AG20443 (cell line): ENCODE data around the gene AXL.
"Not testable (repeated sequence)": the region's sequence is repeated elsewhere in the genome, so short reads cannot be mapped to it uniquely, and the experiment has no call there.

Source experiments
- DNase-seq: peaks from one replicate; pipeline ENCODE4 v3.0.0; 2012; ENCODE audit warnings: low spot score, mixed read lengths

The AXL gene

DNA sequence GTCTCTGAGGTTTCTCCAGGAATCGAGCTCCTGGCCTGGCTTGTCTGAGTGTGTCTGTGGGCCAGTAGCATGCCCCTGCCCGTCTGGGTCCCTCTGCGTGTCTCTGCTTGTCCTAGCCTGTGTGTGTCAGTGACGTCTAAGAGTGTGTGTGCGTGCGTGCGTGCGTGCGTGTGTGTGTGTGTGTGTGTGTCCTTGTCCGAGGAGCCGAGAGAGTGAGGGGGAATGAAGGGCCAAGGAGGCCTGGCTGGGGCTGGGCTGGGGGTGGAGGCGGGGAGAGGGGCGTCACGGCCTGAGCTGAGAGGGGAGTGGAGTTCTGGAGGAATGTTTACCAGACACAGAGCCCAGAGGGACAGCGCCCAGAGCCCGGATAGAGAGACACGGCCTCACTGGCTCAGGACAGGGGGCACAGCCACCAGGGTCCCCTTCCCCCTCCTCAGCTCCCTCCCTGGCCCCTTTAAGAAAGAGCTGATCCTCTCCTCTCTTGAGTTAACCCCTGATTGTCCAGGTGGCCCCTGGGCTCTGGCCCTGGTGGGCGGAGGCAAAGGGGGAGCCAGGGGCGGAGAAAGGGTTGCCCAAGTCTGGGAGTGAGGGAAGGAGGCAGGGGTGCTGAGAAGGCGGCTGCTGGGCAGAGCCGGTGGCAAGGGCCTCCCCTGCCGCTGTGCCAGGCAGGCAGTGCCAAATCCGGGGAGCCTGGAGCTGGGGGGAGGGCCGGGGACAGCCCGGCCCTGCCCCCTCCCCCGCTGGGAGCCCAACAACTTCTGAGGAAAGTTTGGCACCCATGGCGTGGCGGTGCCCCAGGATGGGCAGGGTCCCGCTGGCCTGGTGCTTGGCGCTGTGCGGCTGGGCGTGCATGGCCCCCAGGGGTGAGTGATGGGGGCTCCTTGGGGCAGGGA, at the start of gene AXL:
AXL (plus strand) TSS at position 609 of the 893 bp plus-strand sequence; CDS start at position 779, 170 bp downstream.
- DNase-seq: peak; percentile 87

DNA sequence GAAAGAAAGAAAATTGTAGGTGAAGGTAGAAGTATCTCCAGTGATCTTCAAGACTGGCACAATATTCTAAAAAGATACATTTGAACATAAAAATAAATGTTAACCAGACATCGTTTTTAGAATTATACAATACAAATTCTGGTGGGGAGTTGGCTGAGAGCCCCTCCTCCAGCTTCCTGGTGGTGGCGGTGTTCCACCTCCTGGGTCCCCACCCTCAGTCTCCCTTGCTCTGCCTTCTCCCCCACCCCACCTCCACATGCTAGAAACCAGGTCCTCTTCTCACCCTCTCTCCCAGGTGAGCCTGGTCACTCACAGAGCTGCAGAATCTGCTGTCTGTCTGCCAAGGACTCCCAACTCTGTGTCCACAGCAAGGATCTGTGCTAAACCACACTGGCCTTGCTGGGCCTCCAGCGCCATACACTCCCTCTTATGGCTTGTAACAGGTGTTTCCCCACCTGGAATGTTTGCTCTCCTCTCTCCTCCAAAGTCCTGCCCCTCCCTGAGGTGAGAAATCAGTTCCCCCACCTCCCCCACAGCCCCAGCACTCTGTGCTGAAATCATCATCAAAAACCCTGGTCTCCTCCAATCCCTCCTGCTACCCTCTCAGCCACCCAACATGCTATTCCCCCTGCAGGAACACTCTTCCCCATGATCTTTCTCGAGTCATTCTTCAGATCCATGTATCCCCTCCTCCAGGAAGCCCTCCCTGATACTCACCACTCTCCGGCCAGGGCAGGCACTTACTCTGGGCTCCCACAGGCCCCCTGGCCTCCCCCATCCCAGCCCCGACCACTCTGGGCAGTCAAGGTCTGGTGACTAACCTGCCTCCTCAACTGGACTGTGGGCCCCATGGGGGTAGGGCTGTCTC, 46.5 kb upstream of the AXL start:
- DNase-seq: no peak

DNA sequence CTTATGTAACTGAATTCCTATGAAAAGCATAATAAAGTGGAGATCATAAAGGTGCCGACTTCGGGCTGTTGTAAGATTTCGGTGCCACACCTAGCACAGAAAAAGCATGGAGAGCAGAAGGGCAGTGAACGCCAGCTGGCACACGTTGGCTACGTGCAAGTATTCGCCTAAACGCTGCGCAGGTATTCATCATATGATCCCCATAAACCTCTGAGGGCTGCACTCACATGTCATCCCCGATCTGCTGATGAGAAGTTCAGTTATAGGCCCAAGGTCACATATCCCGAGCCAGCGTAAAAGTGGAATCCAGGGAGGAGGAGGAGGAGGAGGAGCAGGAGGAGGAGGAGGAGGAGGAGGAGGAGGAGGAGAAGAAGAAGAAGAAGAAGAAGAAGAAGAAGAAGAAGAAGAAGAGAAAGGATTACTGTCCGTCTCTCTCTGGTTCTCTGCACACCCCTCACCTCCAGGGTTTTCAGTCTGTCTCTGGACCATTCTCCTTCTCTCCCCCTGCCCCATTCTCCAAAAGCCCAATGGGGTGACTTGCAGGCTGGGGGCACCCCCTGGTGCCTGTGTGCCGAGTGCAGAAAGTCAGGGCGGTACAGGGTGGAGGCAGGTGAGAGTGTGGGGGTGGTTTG, 44.6 kb upstream of the AXL start:
- DNase-seq: no peak

DNA sequence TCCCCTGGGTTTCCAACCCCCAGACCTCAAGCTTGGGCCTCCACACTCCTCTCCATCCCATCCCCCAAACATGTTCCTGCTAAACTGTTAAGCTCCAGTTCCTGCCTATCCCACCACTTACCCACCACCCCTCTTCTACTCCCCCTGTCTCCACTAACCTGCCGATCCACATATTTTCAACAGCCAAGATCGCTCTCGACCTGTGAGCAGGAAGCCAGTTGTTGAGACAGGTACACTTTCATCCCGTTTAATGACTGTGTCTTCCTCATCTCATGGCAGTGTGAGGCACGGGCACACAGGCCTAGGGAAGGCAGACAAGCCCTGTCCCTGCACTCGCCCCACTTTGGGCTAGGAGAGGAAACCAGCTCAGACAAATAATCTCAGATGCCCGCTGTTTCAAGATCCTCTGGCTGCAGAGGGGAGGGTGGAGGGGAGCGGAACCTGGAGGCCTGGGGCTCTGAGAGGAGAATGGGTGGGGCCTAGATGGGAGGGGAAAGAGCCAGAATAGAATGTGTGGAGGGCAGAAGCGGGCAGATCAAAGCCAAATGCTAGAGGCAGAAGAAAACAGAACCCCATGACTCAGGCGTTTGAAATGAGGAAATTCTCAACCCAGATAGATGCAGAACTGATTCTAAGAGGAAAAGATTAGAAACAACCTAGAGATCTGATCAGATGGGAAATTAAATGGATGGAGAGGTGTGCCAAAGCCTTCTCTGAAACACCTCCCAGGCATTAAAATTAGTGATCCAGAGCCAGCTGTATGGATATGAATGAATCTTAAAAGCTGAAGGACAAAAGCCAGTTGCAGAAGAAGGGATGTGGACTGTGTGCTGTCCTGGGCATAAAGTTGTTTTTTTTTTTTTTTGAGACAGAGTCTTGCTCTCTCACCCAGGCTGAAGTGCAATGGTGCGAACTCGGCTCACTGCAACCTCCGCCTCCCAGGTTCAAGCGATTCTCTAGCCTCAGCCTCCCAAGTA, 42.9 kb upstream of the AXL start:
- peak; percentile 90 for DNase-seq

DNA sequence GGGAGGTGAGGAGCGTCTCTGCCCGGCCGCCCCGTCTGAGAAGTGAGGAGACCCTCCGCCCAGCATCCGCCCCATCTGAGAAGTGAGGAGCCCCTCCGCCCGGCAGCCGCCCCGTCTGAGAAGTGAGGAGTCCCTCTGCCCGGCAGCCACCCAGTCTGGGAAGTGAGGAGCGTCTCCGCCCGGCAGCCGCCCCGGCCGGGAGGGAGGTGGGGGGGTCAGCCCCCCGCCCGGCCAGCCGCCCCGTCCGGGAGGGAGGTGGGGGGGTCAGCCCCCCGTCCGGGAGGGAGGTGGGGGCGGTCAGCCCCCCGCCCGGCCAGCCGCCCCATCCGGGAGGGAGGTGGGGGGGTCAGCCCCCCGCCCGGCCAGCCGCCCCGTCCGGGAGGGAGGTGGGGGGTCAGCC, 38.9 kb upstream of the AXL start:
- not testable (repeated sequence) for DNase-seq

DNA sequence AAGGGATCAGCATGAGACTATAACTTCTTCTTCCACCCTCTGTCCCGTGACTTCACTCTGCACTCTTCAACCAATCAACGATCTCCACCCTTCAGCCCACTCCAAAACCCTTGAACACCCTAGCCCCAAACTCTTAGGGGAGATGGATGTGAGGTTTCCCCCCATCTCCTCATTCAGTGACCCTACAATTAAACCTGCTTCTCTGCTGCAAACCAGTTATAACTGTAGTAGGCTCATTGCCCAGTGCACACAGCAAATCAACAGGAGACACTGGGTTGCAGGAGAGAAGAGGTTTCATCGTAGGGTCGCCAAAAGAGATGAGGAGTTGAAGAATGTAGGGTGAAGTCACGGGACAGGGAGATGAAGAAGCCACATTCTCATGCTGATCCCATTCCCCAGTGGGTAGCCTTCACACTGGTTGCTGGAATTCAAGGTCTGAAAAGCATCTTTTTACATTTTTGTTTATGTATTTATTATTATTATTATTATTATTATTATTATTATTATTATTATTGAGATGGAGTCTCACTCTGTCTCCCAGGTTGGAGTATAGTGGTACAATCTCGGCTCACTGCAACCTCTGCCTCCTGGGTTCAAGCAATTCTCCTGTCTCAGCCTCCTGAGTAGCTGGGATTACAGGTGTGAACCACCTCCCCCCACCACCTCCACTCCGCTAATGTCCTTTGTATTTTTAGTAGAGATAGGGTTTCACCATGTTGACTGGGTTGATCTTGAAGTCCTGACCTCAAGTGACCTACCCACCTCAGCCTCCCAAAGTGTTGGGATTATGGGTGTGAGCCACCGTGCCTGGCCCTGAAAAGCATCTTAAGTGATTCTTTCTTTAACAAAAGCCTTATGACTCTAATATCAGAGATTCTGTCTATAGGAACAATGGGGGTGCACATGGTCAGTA, 31.8 kb upstream of the AXL start:
- no peak for DNase-seq

DNA sequence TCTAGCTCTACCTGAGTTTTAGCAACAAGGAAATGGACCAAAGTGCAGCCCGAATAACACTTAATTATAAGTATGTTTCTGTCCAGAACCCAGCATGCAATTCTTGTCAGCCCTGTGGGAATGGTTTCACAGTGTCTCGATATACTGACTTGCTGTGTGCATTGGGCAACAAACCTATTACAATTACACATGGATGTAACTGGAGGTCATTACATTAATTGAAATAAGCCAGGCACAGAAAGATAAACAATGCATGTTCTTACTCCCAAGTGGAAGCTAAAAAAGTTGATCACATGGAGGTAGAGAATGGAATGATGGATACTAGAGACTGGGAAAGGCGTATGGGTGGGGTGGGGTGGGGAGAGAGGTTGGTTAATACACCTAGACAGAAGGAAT, 31.1 kb upstream of the AXL start:
- DNase-seq: no peak

DNA sequence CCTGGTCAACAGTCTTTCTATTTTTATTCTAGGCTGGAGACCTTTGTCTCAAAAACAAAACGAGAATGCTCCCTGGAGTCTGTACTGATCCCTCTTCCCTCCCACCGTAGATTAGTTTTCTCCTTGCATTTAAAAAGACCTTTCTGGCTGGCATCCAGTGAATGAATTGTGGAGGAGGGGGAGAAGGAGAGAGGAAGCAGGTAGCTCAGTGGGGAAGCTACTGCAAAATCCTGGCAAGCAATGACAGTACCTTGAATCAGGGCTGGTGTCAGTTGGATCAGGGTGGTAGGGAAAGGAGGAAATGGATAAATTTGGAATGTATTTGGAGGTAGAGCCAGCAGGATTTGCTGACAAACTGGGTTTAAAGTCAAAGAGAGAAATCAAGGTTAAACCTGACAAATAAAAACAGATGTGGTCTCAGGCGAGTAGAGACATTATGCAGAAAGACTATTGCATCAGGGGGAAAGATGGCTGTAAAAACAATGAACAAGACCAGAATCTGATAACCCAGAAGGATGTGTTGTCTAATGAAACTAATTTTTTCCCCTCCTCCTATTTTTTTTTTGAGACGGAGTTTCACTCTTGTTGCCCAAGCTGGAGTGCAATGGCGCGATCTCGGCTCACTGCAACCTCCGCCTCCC, 29.5 kb upstream of the AXL start:
- DNase-seq: no peak

DNA sequence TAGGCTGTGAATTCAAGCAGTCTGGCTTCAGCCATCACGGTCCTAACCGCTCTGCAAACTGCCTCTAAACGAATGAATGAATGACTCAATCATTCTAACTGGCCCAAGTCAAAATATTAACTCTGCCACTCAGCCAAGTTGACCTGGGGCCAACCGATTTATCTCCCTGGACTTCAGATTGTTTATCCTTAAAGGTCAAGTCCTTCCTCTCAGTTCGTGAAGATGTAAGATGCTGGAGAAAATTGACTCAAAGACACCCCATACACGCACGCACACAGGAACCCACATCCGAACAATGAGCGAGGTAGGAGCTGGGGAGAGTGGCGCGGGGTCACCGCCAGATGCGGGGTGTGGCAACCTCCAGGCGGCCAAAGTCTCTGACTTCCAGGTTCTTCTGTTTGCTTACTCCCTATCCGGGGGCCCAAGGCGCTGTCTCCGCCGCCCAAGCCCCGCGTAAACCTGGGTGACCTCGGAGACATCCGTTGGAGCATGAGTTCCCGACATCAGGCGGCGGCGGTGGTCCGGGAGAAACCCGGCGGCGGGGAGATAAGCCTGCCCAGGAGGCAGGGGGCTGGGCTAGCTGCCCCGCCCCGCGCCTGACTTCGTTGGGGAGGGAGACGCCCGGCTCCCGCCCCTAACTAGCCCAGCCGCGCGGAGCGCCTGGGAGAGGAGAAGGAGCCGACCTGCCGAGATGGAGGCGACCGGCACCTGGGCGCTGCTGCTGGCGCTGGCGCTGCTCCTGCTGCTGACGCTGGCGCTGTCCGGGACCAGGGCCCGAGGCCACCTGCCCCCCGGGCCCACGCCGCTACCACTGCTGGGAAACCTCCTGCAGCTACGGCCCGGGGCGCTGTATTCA, 26.2 kb upstream of the AXL start, which contains the start of gene CYP2S1:
CYP2S1 (plus strand) TSS at position 646 of the 856 bp plus-strand sequence; CDS start at position 692, 46 bp downstream.
- peak; percentile 42 for DNase-seq

DNA sequence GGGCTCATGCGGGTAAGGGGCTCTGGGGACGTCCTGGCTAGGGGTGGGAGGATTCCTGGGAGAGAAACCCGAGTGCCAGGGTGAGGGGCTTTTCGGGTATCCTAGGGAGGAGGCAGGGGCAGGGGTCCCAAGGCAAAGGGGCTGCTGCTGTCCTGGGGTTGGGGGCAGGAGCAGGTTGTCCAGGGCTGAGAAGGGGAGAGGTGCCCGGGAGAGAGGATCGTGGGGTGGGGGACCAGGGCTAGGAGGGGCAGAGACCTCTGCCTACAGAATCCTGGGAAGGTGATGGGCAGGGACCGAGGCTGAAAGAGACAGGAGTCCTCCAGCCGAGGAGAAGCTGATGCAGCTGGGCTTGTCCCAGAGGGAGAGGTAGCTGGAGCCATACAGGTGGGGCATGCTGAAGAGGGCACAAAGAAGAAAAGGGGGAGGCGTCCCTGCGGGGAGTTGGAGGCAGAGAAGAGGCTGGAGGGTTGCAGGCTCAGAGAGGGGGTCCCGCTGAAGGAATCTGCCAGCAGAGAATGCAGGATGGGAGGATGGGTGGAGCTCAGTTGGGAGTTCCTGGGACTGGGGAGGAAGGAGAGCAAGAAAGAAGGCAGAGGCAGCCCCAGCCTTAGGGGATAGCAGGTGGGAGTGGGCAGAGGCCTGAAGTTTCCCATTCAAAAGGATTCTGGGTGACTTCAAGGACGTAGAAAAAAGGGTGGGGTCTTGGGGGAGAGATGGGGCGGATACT, 25.4 kb upstream of the AXL start:
- no peak for DNase-seq

DNA sequence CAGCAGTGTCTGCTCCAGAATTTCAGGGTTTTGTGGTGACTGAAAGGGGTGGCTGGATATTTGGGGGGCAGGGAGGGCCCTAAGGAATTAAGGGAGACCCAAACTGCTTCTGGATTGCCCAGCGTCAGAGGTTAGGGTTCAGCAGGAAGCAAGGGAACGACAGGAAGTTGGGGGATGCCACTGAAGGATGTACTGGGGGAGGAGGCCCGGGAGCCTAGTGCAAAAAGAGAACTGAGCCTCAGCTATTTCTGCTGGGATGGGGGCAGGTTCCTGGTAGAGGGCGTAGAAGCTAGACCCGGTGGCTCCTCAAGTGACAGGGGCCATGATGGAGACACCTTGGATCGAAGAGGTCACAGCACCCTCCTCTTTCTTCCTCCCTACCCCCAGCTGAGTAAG, 24.9 kb upstream of the AXL start:
- no peak for DNase-seq

DNA sequence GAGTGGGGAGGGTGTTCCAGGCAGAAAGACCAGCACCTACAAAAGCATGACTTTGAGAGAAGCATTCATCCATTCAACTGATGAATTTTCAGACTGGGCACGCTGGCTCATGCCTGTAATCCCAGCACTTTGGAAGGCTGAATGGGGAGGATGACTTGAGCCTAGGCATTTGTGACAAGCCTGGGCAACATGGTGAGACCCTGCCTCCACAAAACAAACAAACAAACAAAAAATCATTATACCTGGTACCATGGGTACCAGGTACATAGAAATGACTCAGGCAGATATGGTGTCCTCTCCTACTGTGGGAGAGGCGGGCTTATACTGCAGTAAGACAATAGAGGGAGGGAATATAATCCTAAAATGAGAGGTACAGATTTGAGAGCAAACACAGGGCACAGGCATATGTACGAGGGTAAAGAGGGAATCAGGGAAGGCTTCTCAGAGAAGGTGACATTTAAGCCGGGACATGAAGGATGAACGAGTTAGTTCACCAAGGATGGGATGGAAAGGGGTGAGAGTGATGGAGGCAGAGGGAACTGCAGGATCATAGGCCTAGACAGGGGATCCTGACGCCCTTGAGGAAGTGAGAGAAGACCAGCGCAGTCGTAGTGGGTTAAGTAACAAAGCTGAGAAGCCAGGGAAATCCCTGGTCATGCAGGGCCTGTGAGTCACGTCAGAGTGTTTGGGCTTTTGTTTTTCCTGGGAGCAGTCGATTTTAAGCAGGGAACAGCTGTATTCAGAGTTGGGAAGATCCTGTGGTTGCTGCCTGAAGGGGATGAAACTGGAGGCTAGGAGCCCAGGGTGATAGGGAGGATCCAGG, 23.1 kb upstream of the AXL start:
- DNase-seq: peak; percentile 57

DNA sequence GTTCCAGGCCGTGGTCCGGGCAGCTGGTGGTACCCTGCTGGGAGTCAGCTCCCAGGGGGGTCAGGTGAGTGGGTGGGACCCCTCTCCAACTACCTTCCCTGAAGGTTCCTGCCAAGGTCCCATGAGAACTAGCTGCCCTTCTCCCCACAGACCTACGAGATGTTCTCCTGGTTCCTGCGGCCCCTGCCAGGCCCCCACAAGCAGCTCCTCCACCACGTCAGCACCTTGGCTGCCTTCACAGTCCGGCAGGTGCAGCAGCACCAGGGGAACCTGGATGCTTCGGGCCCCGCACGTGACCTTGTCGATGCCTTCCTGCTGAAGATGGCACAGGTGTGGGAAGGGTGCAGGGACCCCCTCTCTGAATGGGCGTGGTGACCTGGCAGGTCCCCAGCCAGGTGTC, 20.5 kb upstream of the AXL start:
- no peak for DNase-seq

DNA sequence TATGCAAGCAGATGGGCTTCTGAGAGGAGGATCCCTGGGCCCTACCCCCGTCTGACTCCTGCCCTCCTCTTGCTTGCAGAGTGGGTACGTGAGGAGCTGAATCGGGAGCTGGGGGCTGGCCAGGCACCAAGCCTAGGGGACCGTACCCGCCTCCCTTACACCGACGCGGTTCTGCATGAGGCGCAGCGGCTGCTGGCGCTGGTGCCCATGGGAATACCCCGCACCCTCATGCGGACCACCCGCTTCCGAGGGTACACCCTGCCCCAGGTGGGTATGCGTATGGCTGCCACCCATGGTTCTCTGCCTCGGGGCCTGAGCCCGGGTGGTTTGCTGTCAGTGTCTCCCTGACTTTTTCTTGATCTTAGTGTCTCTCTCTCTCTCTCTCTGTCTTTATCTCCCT, 15.7 kb upstream of the AXL start:
- no peak for DNase-seq

DNA sequence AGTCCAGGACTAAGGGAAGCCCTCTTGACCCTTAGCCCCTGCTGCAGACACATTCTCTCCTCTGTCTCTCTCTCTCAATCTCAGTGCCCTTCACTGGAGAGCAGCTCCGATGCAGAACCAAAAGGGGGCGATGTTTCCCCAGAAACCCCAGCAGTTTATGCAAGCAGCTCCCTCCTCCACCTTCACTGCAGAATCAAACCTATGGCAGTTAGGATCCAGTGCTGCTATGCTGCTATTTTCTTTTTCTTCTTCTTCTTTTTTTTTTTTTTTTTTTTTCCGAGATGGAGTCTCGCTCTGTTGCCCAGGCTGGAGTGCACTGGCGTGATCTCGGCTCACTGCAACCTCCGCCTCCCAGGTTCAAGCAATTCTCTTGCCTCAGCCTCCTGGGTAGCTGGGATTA, 14.7 kb upstream of the AXL start:
- peak; percentile 85 for DNase-seq

DNA sequence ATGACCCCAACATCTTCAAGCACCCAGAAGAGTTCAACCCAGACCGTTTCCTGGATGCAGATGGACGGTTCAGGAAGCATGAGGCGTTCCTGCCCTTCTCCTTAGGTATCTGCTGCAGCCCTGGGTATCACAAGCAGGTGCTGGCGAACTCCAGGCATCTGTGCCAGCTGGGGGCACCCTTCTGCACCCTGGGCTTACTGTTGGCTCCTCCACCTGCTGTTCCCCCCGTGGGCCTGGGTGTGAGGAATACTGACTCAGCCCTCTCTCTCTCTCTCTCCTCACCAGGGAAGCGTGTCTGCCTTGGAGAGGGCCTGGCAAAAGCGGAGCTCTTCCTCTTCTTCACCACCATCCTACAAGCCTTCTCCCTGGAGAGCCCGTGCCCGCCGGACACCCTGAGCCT, 13.0 kb upstream of the AXL start:
- no peak for DNase-seq

DNA sequence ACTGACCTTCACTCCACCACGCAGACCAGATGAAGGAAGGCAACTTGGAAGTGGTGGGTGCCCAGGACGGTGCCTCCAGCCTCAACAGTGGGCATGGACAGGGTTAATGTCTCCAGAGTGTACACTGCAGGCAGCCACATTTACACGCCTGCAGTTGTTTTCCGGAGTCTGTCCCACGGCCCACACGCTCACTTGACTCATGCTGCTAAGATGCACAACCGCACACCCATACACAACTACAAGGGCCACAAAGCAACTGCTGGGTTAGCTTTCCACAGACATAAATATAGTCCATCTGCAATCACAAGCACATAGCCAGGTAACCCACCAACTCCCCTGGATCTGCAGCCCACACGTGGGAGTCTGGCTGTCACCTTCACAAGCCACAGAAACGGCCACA, 12.6 kb upstream of the AXL start:
- no peak for DNase-seq
